Smooth muscle cell (in vitro differentiated cells): ENCODE results near the gene KLRG1. TPM values are rescaled to one million over a fixed set of nuclear protein-coding genes. Genes with fewer than 3 reads are reported as not detected.

Experiments
- DNase-seq: peaks from one replicate; lab custom pipeline; 2025; ENCODE audit not compliant: unreplicated experiment; lab: John Stamatoyannopoulos, UW
- H2AFZ ChIP-seq: fragments of 200-600 bp; sonication (generic); 2 replicates; pipeline ENCODE4 v1.6.0; 2016; ENCODE audit warnings: antibody characterized with exemption, low read depth, mild to moderate bottlenecking
- H3F3A ChIP-seq: fragments of 200-600 bp; sonication (generic); 2 replicates; pipeline ENCODE4 v1.6.0; 2017; ENCODE audit warnings: antibody characterized with exemption, low read depth
- H3K27ac ChIP-seq: fragments of 200-600 bp; sonication (generic); 2 replicates; pipeline ENCODE4 v1.5.1; 2016; ENCODE audit warnings: low read depth, mild to moderate bottlenecking
- H3K27me3 ChIP-seq: fragments of 200-600 bp; sonication (generic); 2 replicates; pipeline ENCODE4 v1.6.1; 2016; ENCODE audit warnings: low read depth, mild to moderate bottlenecking
- H3K36me3 ChIP-seq: fragments of 200-600 bp; sonication (generic); 2 replicates; pipeline ENCODE4 v1.5.1; 2016; ENCODE audit warnings: low read depth
- H3K4me1 ChIP-seq: fragments of 200-600 bp; sonication (generic); 2 replicates; pipeline ENCODE4 v1.5.1; 2016; ENCODE audit warnings: low read depth
- H3K4me2 ChIP-seq: fragments of 200-600 bp; sonication (generic); 2 replicates; pipeline ENCODE4 v1.6.0; 2016; ENCODE audit warnings: mild to moderate bottlenecking
- H3K4me3 ChIP-seq: fragments of 200-600 bp; sonication (generic); 2 replicates; pipeline ENCODE4 v1.5.1; 2016; ENCODE audit warnings: mild to moderate bottlenecking
- H3K79me2 ChIP-seq: fragments of 200-600 bp; sonication (generic); 2 replicates; pipeline ENCODE4 v1.6.0; 2016; ENCODE audit warnings: low read depth, mild to moderate bottlenecking
- H3K9ac ChIP-seq: fragments of 200-600 bp; sonication (generic); 2 replicates; pipeline ENCODE4 v1.6.0; 2016; ENCODE audit warnings: low read depth
- H3K9me3 ChIP-seq: fragments of 200-600 bp; sonication (generic); replicated peaks from 2 replicates; pipeline ENCODE4 v1.5.1; 2016; ENCODE audit warnings: low read depth
- H4K20me1 ChIP-seq: fragments of 200-600 bp; sonication (generic); 2 replicates; pipeline ENCODE4 v1.6.0; 2016; ENCODE audit warnings: low read depth
- WGBS: methylation state at CpG from one replicate; pipeline ENCODE4 v1.1.7; 2016; ENCODE audit warnings: low lambda C conversion rate; 5-methylcytosine and 5-hydroxymethylcytosine counted together
- polyA plus RNA-seq: library from polyadenylated mRNA; unstranded; fragments of >200 nt; fragmentation: Nextera tagmentation; extraction: Ambion mirVana; gene quantifications from 2 replicates; pipeline ENCODE4 v1.2.1, GENCODE V29; 2016
- total RNA-seq: library from RNA; depleted of rRNA; stranded (reverse); fragments of >200 nt; gene quantifications from 2 replicates; pipeline ENCODE4 v1.2.3, GENCODE V29; 2014
- TF ChIP-seq, protein P1 (sequence below): fragments of 200-600 bp; sonication (generic); IDR thresholded peaks from 2 replicates; pipeline ENCODE4 v1.5.1; 2017; ENCODE audit warnings: borderline replicate concordance, mild to moderate bottlenecking, antibody characterized with exemption; ENCODE audit not compliant: insufficient read depth, poor library complexity, severe bottlenecking

KLRG1 gene
- total and polyA plus RNA-seq, 2 experiments from 2014 or later: 1.6 TPM; not detected in 1

DNA sequence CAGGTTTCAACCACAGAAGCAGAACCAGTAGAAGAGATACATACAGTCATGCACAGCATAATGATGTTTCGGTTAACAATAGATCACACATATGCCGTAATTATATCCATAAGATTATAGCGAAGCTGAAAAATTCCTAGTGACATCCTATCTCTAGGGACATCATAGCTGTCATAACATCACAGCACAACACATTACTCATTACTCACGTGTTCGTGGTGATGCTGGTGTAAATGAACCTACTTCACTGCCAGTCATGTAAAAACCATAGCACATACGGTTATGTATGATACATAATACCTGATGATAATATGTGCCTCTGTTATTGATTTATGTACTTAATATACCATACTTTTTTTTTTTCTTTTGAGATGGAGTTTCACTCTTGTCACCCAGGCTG is 44.7 kb downstream of the KLRG1 start:
- Histone ChIP-seq H3K27ac (no peak overlapping the region), H3F3A (no peaks in the 10 kb centered on the region), H3K4me2 (no peak overlapping the region), H3K27me3 (no peaks in the 10 kb centered on the region), H3K4me3 (no peak overlapping the region), H2AFZ (no peak overlapping the region), H4K20me1 (no peaks in the 10 kb centered on the region), H3K79me2 (no peaks in the 10 kb centered on the region), H3K9ac (no peak overlapping the region), H3K9me3 (no peaks in the 10 kb centered on the region), H3K4me1 (no peaks in the 10 kb centered on the region), H3K36me3 (no peaks in the 10 kb centered on the region)
- WGBS: 97% methylated on average over 6 of the region's 6 CpGs
- no peak for DNase-seq
- TF ChIP-seq, protein P1, sequence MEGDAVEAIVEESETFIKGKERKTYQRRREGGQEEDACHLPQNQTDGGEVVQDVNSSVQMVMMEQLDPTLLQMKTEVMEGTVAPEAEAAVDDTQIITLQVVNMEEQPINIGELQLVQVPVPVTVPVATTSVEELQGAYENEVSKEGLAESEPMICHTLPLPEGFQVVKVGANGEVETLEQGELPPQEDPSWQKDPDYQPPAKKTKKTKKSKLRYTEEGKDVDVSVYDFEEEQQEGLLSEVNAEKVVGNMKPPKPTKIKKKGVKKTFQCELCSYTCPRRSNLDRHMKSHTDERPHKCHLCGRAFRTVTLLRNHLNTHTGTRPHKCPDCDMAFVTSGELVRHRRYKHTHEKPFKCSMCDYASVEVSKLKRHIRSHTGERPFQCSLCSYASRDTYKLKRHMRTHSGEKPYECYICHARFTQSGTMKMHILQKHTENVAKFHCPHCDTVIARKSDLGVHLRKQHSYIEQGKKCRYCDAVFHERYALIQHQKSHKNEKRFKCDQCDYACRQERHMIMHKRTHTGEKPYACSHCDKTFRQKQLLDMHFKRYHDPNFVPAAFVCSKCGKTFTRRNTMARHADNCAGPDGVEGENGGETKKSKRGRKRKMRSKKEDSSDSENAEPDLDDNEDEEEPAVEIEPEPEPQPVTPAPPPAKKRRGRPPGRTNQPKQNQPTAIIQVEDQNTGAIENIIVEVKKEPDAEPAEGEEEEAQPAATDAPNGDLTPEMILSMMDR: no peak

DNA sequence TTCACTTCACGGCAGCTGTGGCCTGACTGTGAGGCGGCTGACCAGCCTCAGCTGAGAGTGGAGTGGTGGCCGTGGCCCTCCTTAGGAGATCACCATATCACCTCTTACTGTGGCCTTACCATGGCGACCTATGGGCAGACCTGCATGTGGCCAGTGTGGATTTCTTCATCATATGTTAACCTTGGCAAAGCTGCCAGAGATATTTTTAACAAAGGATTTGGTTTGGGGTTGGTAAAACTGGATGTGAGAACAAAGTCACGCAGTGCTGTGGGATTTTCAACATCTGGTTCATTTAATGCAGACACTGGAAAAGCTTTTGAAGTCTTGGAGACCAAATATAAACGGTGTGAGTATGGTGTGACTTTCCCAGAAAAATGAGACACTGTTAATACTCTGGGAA is 46.9 kb downstream of the KLRG1 start:
- Histone ChIP-seq H3K9me3 (no peaks in the 10 kb centered on the region), H3K79me2 (no peaks in the 10 kb centered on the region), H3K4me2 (no peak overlapping the region), H3K9ac (no peak overlapping the region), H3F3A (no peaks in the 10 kb centered on the region), H3K36me3 (no peaks in the 10 kb centered on the region), H3K4me3 (no peak overlapping the region), H3K27me3 (no peaks in the 10 kb centered on the region), H3K27ac (no peak overlapping the region), H2AFZ (no peak overlapping the region), H4K20me1 (no peaks in the 10 kb centered on the region), H3K4me1 (no peaks in the 10 kb centered on the region)
- 76% methylated on average over 6 of the region's 6 CpGs for WGBS
- DNase-seq: no peak
- TF ChIP-seq, protein P1: no peak

DNA sequence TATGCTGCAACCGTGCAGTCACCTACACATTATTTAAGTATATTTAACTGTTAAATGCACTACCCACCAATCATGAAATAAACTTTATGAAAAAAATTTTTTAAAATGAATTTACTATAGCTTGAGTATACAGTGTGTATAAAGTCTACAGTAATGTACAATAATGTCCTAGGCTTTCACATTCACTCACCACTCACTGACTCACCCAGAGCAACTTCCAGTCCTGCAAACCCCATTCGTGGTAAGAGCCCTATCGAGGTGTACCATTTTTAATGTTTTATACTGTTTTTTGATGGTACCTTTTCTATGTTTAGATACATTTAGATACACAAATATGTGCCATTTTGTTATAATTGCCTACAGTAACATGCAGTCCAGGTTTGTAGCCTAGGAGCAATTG is 48.1 kb downstream of the KLRG1 start:
- Histone ChIP-seq H3K9me3 (no peaks in the 10 kb centered on the region), H3K27ac (no peak overlapping the region), H3K4me3 (no peak overlapping the region), H3K9ac (no peak overlapping the region), H4K20me1 (no peaks in the 10 kb centered on the region), H3K27me3 (no peaks in the 10 kb centered on the region), H3K4me2 (no peak overlapping the region), H2AFZ (no peak overlapping the region), H3K4me1 (no peaks in the 10 kb centered on the region), H3F3A (no peaks in the 10 kb centered on the region), H3K36me3 (no peaks in the 10 kb centered on the region), H3K79me2 (no peaks in the 10 kb centered on the region)
- TF ChIP-seq, protein P1: no peak
- DNase-seq: no peak
- WGBS: 86% methylated on average over 3 of the region's 3 CpGs

DNA sequence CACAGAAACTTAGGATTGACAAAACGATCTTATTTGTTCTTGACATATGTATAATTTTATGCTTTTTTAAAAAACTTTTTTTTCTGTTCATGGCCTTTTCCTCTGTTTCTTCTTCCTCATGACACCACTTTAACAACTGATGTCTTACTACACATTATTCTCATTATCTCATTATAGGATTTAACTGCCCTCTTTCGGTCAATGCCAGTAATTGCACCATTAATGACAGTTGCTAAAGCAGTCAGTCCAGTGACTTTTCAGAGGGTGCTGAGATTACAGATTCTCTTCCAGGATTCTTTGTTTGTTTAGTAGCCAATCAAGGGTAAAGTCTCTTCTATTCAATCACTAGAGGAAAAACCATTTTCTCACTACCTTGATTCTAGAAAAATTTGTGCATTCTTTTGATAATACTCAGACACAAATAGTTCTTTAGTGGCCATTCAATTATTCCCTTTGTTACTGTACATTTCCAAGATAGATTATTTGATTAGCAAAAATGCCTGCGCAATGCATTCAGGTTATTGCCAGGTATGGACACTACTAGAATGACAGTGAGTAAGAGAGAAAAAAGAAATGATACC is 50.1 kb downstream of the KLRG1 start:
- Histone ChIP-seq H2AFZ (no peak overlapping the region), H3K4me3 (no peak overlapping the region), H4K20me1 (no peaks in the 10 kb centered on the region), H3K4me2 (no peak overlapping the region), H3K36me3 (no peaks in the 10 kb centered on the region), H3F3A (no peaks in the 10 kb centered on the region), H3K9ac (no peak overlapping the region), H3K4me1 (no peaks in the 10 kb centered on the region), H3K79me2 (no peaks in the 10 kb centered on the region), H3K27ac (no peak overlapping the region), H3K27me3 (no peaks in the 10 kb centered on the region), H3K9me3 (no peaks in the 10 kb centered on the region)
- DNase-seq: no peak
- 12% methylated on average over 3 of the region's 3 CpGs for WGBS
- TF ChIP-seq, protein P1: peak; percentile 85
